ENCODE data around the gene ANLN. TPM values are rescaled to one million over a fixed set of nuclear protein-coding genes. Genes with fewer than 3 reads are reported as not detected.

Gene ANLN
- total and polyA plus RNA-seq, 2 experiments from 2014 or later = 26.9 to 66.7 TPM

DNA sequence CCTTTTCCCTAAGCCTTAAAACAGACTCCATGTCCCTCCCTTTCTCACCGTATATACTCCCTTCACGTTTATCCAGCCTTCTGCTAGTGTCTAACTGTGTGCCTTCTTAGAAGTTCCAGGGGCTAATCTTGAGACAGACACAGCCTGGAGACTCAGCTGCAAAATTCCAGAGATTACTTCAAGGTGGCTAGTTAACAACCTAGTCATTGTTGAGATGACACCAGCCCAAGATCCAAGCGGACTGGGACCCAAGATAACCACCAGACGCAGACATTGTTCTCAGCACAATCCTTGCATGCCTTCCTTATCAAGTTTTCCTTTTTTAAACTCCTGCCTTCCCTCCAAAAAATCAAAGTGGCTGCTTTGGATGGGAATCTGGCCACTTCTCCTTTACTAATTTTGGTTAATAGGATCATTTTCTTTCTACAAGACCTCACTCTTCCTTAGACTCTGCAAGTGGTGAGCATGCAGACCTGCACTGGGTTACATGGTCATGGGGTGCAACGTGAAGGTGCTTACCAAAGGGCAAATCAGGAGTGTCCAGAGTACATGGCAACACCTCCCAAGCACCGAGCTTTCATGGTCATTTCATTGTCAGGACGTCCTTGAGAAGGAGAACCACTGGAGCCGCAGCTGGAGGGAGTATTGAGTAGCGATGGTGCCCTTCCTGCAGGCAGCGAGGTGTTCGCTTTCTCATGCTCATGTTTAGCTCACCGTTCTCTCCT, 69.7 kb downstream of the ANLN start:
- Mint-ChIP-seq H3K27me3 (ENCODE audit: insufficient read depth, low read depth, poor library complexity) (no peaks in the 10 kb centered on the region), H3K9me3 (no peaks in the 10 kb centered on the region), H3K27ac (no peak overlapping the region), H3K4me1 (no peaks in the 10 kb centered on the region), H3K36me3 (ENCODE audit: low read depth) (peaks cover 4% of the 10 kb centered on the region; the same call in 2 of the 3 replicates), H3K4me3 (no peak overlapping the region)
- Histone ChIP-seq H3K4me2 (no peak overlapping the region), H3K9me2 (ENCODE audit: insufficient read depth) (no peaks in the 10 kb centered on the region), H2AFZ (no peak overlapping the region), H4K20me1 (replicated peaks; ENCODE audit: insufficient read depth) (no peaks in the 10 kb centered on the region), H3K27ac (ENCODE audit: low read depth) (no peak overlapping the region), H3F3A (replicated peaks; ENCODE audit: low read depth) (no peaks in the 10 kb centered on the region), H3K4me3 (no peak overlapping the region), H3K27me3 (ENCODE audit: insufficient read depth) (no peaks in the 10 kb centered on the region), H3K36me3 (ENCODE audit: insufficient read depth) (no peaks in the 10 kb centered on the region), H3K79me2 (replicated peaks; ENCODE audit: insufficient read depth) (no peaks in the 10 kb centered on the region), H3K4me1 (ENCODE audit: insufficient read depth) (no peaks in the 10 kb centered on the region)
- no peak for ATAC-seq
- TF ChIP-seq, protein P1, sequence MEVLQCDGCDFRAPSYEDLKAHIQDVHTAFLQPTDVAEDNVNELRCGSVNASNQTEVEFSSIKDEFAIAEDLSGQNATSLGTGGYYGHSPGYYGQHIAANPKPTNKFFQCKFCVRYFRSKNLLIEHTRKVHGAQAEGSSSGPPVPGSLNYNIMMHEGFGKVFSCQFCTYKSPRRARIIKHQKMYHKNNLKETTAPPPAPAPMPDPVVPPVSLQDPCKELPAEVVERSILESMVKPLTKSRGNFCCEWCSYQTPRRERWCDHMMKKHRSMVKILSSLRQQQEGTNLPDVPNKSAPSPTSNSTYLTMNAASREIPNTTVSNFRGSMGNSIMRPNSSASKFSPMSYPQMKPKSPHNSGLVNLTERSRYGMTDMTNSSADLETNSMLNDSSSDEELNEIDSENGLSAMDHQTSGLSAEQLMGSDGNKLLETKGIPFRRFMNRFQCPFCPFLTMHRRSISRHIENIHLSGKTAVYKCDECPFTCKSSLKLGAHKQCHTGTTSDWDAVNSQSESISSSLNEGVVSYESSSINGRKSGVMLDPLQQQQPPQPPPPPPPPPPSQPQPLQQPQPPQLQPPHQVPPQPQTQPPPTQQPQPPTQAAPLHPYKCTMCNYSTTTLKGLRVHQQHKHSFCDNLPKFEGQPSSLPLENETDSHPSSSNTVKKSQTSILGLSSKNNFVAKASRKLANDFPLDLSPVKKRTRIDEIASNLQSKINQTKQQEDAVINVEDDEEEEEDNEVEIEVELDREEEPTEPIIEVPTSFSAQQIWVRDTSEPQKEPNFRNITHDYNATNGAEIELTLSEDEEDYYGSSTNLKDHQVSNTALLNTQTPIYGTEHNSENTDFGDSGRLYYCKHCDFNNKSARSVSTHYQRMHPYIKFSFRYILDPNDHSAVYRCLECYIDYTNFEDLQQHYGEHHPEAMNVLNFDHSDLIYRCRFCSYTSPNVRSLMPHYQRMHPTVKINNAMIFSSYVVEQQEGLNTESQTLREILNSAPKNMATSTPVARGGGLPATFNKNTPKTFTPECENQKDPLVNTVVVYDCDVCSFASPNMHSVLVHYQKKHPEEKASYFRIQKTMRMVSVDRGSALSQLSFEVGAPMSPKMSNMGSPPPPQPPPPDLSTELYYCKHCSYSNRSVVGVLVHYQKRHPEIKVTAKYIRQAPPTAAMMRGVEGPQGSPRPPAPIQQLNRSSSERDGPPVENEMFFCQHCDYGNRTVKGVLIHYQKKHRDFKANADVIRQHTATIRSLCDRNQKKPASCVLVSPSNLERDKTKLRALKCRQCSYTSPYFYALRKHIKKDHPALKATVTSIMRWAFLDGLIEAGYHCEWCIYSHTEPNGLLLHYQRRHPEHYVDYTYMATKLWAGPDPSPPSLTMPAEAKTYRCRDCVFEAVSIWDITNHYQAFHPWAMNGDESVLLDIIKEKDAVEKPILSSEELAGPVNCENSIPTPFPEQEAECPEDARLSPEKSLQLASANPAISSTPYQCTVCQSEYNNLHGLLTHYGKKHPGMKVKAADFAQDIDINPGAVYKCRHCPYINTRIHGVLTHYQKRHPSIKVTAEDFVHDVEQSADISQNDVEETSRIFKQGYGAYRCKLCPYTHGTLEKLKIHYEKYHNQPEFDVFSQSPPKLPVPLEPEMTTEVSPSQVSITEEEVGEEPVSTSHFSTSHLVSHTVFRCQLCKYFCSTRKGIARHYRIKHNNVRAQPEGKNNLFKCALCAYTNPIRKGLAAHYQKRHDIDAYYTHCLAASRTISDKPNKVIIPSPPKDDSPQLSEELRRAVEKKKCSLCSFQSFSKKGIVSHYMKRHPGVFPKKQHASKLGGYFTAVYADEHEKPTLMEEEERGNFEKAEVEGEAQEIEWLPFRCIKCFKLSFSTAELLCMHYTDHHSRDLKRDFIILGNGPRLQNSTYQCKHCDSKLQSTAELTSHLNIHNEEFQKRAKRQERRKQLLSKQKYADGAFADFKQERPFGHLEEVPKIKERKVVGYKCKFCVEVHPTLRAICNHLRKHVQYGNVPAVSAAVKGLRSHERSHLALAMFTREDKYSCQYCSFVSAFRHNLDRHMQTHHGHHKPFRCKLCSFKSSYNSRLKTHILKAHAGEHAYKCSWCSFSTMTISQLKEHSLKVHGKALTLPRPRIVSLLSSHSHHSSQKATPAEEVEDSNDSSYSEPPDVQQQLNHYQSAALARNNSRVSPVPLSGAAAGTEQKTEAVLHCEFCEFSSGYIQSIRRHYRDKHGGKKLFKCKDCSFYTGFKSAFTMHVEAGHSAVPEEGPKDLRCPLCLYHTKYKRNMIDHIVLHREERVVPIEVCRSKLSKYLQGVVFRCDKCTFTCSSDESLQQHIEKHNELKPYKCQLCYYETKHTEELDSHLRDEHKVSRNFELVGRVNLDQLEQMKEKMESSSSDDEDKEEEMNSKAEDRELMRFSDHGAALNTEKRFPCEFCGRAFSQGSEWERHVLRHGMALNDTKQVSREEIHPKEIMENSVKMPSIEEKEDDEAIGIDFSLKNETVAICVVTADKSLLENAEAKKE (CRISPR knock-in tag; IDR thresholded peaks at IDR 0.05) = no peak
- TF ChIP-seq, protein P2, sequence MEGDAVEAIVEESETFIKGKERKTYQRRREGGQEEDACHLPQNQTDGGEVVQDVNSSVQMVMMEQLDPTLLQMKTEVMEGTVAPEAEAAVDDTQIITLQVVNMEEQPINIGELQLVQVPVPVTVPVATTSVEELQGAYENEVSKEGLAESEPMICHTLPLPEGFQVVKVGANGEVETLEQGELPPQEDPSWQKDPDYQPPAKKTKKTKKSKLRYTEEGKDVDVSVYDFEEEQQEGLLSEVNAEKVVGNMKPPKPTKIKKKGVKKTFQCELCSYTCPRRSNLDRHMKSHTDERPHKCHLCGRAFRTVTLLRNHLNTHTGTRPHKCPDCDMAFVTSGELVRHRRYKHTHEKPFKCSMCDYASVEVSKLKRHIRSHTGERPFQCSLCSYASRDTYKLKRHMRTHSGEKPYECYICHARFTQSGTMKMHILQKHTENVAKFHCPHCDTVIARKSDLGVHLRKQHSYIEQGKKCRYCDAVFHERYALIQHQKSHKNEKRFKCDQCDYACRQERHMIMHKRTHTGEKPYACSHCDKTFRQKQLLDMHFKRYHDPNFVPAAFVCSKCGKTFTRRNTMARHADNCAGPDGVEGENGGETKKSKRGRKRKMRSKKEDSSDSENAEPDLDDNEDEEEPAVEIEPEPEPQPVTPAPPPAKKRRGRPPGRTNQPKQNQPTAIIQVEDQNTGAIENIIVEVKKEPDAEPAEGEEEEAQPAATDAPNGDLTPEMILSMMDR (conservative IDR thresholded peaks at IDR 0.05; ENCODE audit: low read depth in 2 of 2) = no peak
- TF ChIP-seq, protein P3, sequence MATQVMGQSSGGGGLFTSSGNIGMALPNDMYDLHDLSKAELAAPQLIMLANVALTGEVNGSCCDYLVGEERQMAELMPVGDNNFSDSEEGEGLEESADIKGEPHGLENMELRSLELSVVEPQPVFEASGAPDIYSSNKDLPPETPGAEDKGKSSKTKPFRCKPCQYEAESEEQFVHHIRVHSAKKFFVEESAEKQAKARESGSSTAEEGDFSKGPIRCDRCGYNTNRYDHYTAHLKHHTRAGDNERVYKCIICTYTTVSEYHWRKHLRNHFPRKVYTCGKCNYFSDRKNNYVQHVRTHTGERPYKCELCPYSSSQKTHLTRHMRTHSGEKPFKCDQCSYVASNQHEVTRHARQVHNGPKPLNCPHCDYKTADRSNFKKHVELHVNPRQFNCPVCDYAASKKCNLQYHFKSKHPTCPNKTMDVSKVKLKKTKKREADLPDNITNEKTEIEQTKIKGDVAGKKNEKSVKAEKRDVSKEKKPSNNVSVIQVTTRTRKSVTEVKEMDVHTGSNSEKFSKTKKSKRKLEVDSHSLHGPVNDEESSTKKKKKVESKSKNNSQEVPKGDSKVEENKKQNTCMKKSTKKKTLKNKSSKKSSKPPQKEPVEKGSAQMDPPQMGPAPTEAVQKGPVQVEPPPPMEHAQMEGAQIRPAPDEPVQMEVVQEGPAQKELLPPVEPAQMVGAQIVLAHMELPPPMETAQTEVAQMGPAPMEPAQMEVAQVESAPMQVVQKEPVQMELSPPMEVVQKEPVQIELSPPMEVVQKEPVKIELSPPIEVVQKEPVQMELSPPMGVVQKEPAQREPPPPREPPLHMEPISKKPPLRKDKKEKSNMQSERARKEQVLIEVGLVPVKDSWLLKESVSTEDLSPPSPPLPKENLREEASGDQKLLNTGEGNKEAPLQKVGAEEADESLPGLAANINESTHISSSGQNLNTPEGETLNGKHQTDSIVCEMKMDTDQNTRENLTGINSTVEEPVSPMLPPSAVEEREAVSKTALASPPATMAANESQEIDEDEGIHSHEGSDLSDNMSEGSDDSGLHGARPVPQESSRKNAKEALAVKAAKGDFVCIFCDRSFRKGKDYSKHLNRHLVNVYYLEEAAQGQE (IDR thresholded peaks at IDR 0.05; ENCODE audit: unreplicated experiment) = no peak
- TF ChIP-seq NANOG (IDR thresholded peaks at IDR 0.05; ENCODE audit: borderline replicate concordance) (no peak), STAT1 (IDR thresholded peaks at IDR 0.05; ENCODE audit: unreplicated experiment) (no peak), EZH2phosphoT487 (IDR thresholded peaks at IDR 0.05; ENCODE audit: unreplicated experiment) (no peak), CREB1 (CRISPR knock-in tag; IDR thresholded peaks at IDR 0.05; ENCODE audit: low read depth) (no peak), POLR2AphosphoS5 (IDR thresholded peaks at IDR 0.05; ENCODE audit: low read depth) (no peak), JUNB (IDR thresholded peaks at IDR 0.05; ENCODE audit: unreplicated experiment) (no peak), ZNF331 (CRISPR knock-in tag; IDR thresholded peaks at IDR 0.05; ENCODE audit: low read depth) (no peak), ZNF114 (CRISPR knock-in tag; IDR thresholded peaks at IDR 0.05) (no peak), EZH2 (IDR thresholded peaks at IDR 0.05; ENCODE audit: low read depth, unreplicated experiment) (no peak)
- TF ChIP-seq, protein P4, sequence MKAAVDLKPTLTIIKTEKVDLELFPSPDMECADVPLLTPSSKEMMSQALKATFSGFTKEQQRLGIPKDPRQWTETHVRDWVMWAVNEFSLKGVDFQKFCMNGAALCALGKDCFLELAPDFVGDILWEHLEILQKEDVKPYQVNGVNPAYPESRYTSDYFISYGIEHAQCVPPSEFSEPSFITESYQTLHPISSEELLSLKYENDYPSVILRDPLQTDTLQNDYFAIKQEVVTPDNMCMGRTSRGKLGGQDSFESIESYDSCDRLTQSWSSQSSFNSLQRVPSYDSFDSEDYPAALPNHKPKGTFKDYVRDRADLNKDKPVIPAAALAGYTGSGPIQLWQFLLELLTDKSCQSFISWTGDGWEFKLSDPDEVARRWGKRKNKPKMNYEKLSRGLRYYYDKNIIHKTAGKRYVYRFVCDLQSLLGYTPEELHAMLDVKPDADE (IDR thresholded peaks at IDR 0.05) = no peak
- no peak for DNase-seq (ENCODE audit: low spot score)
